ENCODE results near the gene SLC29A3. TPM values are rescaled to one million over a fixed set of nuclear protein-coding genes. Genes with fewer than 3 reads are reported as not detected.

The SLC29A3 gene
- total RNA-seq, 1 donor = 2.5 TPM

GRCh38 chr10:71402005-71402404 is 82.9 kb downstream of the SLC29A3 start:
- H3K9me3 ChIP-seq (ENCODE audit: low read depth, low read length) = no peaks in the 10 kb centered on the region
- no peak overlapping the region for H3K4me2 ChIP-seq (ENCODE audit: insufficient read depth, low read length)
- H3K4me1 ChIP-seq (ENCODE audit: insufficient read depth, low read length) = no peaks in the 10 kb centered on the region
- no peak overlapping the region for H2AFZ ChIP-seq (ENCODE audit: low read length)
- no peak overlapping the region for H3K27ac ChIP-seq (ENCODE audit: low read depth, low read length)
- no peak for TF ChIP-seq CTCF (IDR thresholded peaks at IDR 0.05; ENCODE audit: extremely low read depth, low read depth, low read length)
- no peak overlapping the region for H3K4me3 ChIP-seq (ENCODE audit: insufficient read depth, low read length)
- no peak for DNase-seq (ENCODE audit: insufficient read length, low spot score, missing footprints)
- no peaks in the 10 kb centered on the region for H4K20me1 ChIP-seq (ENCODE audit: insufficient read depth, low read length)
- peaks cover 55% of the 10 kb centered on the region for H3K27me3 ChIP-seq (ENCODE audit: insufficient read depth, low read length)
- H3K79me2 ChIP-seq (ENCODE audit: insufficient read depth, low read length) = no peaks in the 10 kb centered on the region
- no peaks in the 10 kb centered on the region for H3K36me3 ChIP-seq (ENCODE audit: insufficient read depth, low read length)

DNA sequence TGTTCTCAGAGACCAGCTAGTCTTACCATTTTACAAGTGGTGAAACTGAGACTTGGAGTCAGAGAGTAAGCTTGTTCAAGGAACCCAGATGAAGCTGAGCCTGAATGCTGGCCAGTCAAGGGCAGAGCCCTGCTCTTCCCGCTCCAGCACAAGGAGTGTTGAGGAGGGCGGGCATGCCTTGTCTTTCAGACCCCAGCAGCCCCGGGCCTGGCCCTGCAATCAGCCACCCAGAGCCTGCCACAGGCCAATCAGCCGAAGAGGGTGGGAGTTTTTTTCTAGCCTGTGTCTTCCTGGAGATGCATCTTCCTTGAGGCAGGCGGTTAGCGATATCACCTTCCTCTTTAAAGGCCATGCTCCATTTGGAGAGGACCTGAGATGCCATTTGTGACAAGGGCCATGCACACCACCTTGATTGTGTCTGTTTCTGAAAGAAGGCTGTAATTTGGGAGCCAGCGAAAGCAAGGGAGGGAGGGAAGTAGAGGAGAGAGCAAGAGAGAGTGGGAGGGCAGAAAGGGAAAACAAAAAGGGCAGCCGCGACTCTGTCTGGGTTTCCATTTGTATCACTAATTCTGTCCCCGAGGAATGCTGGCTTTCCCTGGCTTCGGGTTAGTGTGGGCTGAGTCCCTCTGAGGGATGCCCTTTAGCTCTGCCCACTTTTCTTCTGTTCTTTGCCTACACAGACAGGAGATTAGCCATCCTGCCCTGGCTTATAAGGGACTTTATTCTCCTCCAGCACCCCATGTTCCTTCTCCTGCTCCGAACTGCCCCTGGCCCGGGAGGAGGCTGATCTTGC is 85.6 kb downstream of the SLC29A3 start:
- no peaks in the 10 kb centered on the region for H3K79me2 ChIP-seq (ENCODE audit: insufficient read depth, low read length)
- H3K27ac ChIP-seq (ENCODE audit: low read depth, low read length) = no peak overlapping the region
- H3K4me2 ChIP-seq (ENCODE audit: insufficient read depth, low read length) = no peak overlapping the region
- no peak overlapping the region for H2AFZ ChIP-seq (ENCODE audit: low read length)
- no peaks in the 10 kb centered on the region for H4K20me1 ChIP-seq (ENCODE audit: insufficient read depth, low read length)
- no peaks in the 10 kb centered on the region for H3K9me3 ChIP-seq (ENCODE audit: low read depth, low read length)
- H3K27me3 ChIP-seq (ENCODE audit: insufficient read depth, low read length) = peaks cover 35% of the 10 kb centered on the region
- H3K4me1 ChIP-seq (ENCODE audit: insufficient read depth, low read length) = no peaks in the 10 kb centered on the region
- no peak for TF ChIP-seq CTCF (IDR thresholded peaks at IDR 0.05; ENCODE audit: extremely low read depth, low read depth, low read length)
- DNase-seq (ENCODE audit: insufficient read length, low spot score, missing footprints) = no peak
- no peaks in the 10 kb centered on the region for H3K36me3 ChIP-seq (ENCODE audit: insufficient read depth, low read length)
- H3K4me3 ChIP-seq (ENCODE audit: insufficient read depth, low read length) = no peak overlapping the region

DNA sequence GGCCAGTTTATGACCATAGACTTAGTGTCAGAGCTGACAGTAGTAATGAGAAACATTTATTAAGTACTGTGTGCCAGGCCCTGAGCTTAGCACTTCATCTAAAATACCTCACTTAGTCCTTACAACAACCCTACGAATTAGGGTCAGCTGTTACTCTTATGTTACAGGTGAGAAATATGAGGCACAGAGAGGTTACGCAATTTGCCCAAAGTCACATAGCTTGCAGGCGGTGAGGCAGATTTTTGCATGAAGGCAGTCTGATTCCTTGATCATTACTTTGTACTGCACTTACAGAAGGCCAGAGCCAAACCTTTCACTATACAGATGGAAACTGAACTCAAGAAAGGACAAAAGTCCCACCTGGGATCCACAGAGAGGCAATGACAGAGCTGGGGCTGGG is 87.8 kb downstream of the SLC29A3 start:
- Histone ChIP-seq H3K79me2 (ENCODE audit: insufficient read depth, low read length) (no peaks in the 10 kb centered on the region), H4K20me1 (ENCODE audit: insufficient read depth, low read length) (no peaks in the 10 kb centered on the region), H3K27me3 (ENCODE audit: insufficient read depth, low read length) (peaks cover 28% of the 10 kb centered on the region), H3K27ac (ENCODE audit: low read depth, low read length) (no peak overlapping the region), H2AFZ (ENCODE audit: low read length) (no peak overlapping the region), H3K4me3 (ENCODE audit: insufficient read depth, low read length) (no peak overlapping the region), H3K4me2 (ENCODE audit: insufficient read depth, low read length) (no peak overlapping the region), H3K4me1 (ENCODE audit: insufficient read depth, low read length) (no peaks in the 10 kb centered on the region), H3K9me3 (ENCODE audit: low read depth, low read length) (peaks cover 3% of the 10 kb centered on the region), H3K36me3 (ENCODE audit: insufficient read depth, low read length) (no peaks in the 10 kb centered on the region)
- no peak for TF ChIP-seq CTCF (IDR thresholded peaks at IDR 0.05; ENCODE audit: extremely low read depth, low read depth, low read length)
- DNase-seq (ENCODE audit: insufficient read length, low spot score, missing footprints) = no peak

DNA sequence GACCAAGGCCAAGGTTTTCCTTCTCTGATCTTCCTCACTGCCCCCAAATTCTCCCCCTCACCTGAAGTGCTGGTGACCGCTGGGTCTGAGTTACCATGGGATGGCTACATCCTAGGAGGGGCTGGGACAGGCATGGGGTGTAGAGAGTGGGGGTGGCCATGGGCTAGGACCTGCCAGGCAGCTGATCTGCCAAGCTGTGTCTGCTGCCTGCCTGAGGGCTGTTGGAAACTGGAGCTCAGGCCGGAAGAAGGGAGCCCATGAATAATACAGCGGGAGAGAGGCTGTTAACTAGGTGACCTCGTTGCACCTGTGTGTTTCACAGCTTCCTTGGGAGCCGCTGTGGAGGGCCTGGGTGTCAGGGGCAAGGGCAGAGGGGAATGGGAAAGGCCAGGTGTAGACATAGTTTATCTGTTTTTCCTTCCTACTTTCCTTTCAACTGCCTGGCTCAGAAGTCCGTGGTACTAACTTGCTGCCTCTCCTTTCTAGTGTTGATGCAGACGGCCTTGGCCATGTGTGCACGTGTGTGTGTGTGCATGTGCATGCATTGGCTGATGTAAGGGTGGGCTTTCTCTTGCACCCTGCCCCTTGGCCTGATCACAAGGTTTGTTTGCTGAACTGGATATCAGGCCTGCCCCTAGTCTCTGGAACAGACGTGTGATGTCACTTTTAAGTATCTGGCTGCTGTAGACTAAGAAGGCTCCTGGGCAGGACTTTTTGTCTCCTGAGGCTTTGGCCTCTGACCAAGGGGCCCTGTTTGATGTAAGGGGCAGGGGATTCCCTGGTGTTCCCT is 89.6 kb downstream of the SLC29A3 start:
- TF ChIP-seq CTCF (IDR thresholded peaks at IDR 0.05; ENCODE audit: extremely low read depth, low read depth, low read length) = no peak
- Histone ChIP-seq H3K4me1 (ENCODE audit: insufficient read depth, low read length) (no peaks in the 10 kb centered on the region), H2AFZ (ENCODE audit: low read length) (no peak overlapping the region), H3K4me3 (ENCODE audit: insufficient read depth, low read length) (no peak overlapping the region), H3K27ac (ENCODE audit: low read depth, low read length) (no peak overlapping the region), H4K20me1 (ENCODE audit: insufficient read depth, low read length) (no peaks in the 10 kb centered on the region), H3K27me3 (ENCODE audit: insufficient read depth, low read length) (peaks cover 28% of the 10 kb centered on the region), H3K4me2 (ENCODE audit: insufficient read depth, low read length) (no peak overlapping the region), H3K36me3 (ENCODE audit: insufficient read depth, low read length) (no peaks in the 10 kb centered on the region), H3K79me2 (ENCODE audit: insufficient read depth, low read length) (no peaks in the 10 kb centered on the region), H3K9me3 (ENCODE audit: low read depth, low read length) (peaks cover 3% of the 10 kb centered on the region)
- no peak for DNase-seq (ENCODE audit: insufficient read length, low spot score, missing footprints)
